ENCODE results near the gene KIF5C.
"Not testable (repeated sequence)": the region's sequence is repeated elsewhere in the genome, so short reads cannot be mapped to it uniquely, and the experiment has no call there.

KIF5C gene

GRCh38 chr2:148874868-148875341 lies at the start of gene KIF5C:
Gene KIF5C (plus strand): TSS chr2:148875227. CDS start chr2:148875618, 391 bp downstream.
- peak; percentile 94 for DNase-seq

DNA sequence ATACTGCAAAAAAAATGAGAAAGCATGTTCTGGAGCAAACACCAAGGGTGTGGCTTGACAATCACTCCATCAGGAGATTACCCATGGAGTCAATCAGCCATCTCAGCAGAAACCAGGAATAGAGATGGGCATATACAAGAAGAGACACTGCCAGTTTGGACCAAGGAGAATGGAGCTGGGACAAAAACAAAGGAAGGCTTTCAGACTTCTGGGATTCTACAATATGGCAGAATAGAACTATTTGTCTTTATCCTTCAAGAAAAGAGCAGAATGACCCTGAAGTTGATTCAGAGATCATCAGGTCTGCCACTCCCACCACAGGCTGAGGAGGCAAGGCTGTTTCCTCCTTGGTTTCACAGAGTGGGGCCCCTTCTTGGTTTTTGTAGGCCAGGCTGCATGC lies 48.2 kb upstream of the KIF5C start:
- DNase-seq = no peak

DNA sequence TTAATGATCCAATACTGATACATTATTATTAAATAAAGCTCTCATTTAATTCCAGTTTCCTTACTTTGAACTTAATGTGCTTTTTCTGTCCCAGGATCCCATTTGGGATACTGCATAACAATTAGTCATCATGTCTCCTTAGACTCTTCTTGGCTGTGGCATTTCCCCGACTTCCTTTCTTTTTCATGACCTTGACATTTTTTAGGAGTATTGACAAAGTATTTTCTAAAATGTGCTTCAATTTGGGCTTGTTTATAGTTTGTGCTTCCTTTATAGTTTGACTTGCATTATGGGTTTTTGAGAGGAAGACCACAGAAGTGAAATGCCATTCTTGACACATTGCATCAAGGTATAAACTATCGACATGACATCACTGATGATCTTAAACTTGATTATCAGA lies 46.1 kb upstream of the KIF5C start:
- no peak for DNase-seq

GRCh38 chr2:148829618-148830017 lies 45.4 kb upstream of the KIF5C start:
- no peak for DNase-seq

DNA sequence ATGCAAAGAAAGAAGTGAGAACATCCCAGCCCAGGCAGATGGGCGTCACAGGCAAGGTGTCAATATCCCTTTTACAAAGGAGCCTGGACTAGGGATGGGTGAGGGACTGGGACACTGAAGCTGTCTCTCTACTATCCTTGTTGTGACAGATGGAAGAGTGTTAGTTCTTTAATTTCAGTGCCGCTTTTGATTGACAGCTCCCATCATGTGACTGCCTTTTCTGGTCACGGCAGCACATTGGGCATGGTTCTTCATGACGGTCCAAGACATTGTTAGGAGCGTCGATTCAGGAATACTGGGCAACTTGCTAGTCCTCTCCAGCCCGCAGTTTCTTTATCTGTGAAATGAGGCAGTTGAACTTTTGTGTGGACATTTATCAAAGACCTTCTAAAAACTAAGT lies 42.4 kb upstream of the KIF5C start:
- DNase-seq = no peak

DNA sequence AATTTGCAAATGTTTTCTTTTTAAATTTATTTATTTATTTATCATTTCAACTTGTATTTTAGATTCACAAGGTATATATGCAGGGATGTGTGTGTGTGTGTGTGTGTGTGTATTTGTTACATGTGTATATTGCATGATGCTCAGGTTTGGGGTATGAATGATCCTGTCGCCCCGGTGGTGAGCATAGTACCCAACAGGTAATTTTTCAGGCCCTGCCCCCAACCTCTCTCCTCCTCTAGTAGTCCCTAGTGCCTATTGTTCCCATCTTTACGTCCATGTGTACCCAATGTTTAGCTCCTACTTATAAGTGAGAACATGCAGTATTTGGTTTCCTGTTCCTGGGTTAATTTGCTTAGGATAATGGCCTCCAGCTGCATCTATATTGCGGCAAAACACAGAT lies 33.0 kb upstream of the KIF5C start:
- no peak for DNase-seq

- no peak for DNase-seq
These were observed 26.9 kb upstream of the KIF5C start for GRCh38 chr2:148848146-148848545.

GRCh38 chr2:148853458-148853857 lies 21.6 kb upstream of the KIF5C start:
- no peak for DNase-seq

- DNase-seq = no peak
These were observed 15.0 kb upstream of the KIF5C start for GRCh38 chr2:148860037-148860436.

GRCh38 chr2:148861367-148861766 lies 13.7 kb upstream of the KIF5C start:
- DNase-seq = no peak

DNA sequence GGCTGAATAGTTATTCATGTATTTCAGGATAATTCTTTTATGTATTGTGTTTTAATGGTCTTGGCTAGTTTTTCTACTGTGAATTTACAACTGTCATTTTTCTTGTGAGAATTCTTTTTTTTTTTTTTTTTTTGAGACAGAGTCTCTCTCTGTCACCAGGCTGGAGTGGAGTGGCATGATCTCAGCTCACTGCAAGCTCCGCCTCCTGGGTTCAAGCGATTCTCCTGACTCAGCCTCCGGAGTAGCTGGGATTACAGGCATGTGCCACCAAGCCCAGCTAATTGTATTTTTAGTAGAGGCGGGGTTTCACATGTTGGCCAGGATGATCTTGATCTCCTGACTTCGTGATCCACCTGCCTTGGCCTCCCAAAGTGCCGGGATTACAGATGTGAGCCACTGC lies 12.5 kb upstream of the KIF5C start:
- not testable (repeated sequence) for DNase-seq

DNA sequence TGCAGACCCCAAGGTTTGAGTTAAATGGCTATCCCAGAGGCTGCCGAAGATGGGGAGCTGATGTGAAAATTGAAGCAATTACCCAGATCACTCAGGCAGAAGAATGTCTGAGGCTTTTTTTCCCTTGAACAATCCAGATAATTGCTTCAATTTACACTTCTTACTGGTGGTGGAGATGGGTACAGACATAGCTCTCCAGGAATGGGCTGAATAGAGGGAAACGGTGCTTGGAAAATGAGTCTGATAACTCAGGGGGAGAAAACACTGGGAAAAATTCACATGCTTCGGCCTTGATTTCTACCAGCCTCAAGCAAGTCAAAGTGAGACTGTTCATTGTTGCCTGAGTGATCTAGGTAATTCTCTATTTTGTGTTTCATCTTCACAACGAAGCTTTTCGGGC lies 9.5 kb upstream of the KIF5C start:
- DNase-seq = no peak

- DNase-seq = no peak
These were observed 8.9 kb upstream of the KIF5C start for GRCh38 chr2:148866091-148866490.

DNA sequence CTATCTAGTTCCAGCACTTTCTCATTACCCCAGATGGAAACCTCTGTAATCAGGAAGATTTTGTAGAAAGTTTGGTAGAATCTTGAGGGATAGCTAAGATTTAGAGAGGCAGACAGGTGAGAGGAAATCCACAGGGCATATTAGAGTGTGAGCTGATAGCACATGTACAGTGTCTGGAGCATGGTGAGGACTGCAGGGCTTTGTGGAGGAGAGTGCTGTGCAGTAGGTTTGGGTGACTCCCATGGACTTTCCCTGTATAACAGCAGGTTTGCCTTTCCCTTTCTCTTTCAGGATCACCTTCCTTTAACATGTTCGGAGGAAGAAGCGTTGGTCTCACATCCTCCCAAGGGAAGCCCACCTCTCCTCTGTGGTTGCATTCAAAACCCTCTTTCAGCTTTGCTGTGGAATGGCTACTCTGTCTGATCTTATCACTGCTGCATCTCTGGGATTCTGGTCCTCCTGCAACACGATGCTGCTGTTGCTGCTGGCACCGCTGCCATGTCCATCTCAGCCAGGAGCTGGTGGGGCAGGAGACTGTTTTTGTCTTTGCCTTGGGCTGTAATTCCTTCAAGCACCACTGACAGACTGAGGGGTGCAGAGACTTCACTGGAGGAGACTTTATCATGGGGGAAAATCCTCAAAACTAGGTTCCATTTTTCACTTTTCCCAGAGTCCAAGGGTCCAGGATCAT lies 7.8 kb upstream of the KIF5C start:
- DNase-seq = no peak

GRCh38 chr2:148875387-148876051 lies 492 bp downstream of the KIF5C start:
- no peak for DNase-seq

GRCh38 chr2:148876202-148876594 lies 1.2 kb downstream of the KIF5C start:
- no peak for DNase-seq

DNA sequence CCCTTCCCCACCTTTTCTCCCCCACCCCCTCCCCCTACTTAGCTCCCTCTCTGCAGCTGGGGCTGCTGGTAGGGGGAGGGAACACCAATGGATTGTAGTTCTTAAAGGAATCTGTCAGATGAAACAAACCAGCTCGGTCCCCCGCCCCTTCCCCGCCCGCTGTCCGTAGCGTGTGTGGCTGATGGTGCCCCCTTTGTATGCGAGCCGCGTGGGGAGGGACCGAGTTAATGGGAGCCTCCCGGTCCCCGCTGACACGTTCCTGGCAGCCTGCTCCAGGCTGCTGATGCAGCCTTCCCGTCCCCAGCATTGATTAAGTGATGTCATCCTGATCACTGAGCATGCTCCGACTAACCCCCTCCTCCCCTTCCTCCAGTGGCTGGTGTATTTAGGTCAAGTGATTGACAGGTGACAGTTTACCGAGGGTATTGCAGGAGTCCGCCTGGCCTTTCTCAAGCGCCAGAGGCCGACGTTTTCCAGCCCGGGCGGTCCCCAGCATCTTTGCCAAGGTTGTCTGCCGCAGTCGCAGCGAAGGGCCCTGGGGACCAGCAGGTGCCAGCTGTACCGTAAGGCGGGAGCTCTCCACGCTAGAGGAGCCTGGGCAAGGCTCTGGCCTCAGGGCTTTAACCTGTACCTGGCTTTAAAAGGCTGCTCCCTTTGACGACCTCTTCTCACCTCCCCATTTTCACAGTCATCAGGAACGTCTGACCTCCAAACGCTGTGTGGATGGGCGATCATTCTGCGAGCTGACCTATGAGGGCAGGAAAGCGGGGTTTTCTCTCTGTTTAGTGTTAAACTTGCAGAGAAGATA lies 1.8 kb downstream of the KIF5C start:
- peak; percentile 88 for DNase-seq

DNA sequence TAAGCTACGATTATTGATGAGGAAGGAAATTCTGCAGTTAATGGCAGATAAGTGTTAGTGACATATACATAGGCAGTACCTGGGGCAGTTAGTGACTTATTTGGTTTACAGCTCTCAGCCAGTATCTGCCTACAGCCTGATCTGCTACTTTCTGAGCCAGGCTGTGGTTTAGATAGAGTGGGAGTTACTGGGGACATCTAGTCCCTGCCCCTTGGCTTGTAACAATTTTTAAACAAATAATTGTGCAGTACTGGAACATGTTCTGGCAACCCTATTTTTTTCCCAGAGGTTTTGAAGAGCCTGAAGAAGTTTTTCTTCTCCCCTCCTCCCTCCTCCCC lies 2.3 kb downstream of the KIF5C start:
- no peak for DNase-seq

GRCh38 chr2:148880636-148881035 lies 5.6 kb downstream of the KIF5C start:
- no peak for DNase-seq

DNA sequence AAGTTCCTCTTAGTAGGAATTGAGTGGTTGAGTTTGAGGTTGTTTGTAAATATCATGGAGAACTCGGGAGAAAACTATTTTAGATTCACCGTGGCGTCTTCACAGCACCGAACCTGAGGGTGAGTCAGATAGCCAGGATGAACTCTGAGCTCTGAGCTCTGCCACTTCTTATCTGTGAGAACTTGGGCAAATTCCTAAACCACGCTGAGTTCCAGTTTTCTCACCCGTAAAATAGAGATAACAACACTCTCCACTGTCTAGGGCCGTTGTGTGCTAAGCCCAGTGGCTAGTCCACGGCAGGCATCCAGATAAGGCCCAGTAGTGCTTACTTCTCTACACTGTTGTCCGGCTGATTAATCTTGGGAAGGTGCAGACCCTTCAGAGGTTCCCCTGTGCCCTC lies 7.0 kb downstream of the KIF5C start:
- DNase-seq = no peak

DNA sequence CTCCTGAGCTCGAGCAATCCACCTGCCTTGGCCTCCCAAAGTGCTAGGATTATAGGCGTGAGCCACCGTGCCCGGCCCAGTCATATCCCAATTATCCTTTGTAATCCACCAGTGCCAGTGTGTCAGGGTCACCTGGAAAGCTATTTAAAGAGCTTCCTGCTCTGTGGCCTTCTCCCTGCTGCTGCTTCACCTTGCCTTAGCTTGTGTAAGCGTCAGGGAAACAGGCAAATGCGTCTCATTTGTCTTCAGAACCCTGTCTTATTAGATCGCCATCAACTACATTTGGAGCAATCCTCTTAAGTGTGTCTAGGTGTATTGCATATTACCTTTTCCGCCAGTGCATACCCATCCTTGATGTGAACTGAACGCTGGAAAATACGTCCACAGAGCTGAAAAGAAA lies 10.2 kb downstream of the KIF5C start:
- no peak for DNase-seq

- no peak for DNase-seq
These were observed 11.0 kb downstream of the KIF5C start for GRCh38 chr2:148885988-148886387.

GRCh38 chr2:148887350-148888002 lies 12.4 kb downstream of the KIF5C start:
- peak; percentile 26 for DNase-seq
